ENCODE measurements around the gene CGAS. TPM values are rescaled to one million over a fixed set of nuclear protein-coding genes. Genes with fewer than 3 reads are reported as not detected.

CGAS gene
- total RNA-seq, 1 experiment from 2014 or later, result 38.4 TPM

GRCh38 chr6:73388800-73389512 is 63.1 kb downstream of the CGAS start:
- BruUV-seq (replicated peaks), result no TSS peak
- ChIA-PET POLR2A (interaction anchor here (0.5 to 0.8 kb wide), 2 partner anchors 61 to 66 kb away, joined by 7 to 11 read pairs; no protein-coding TSS in a partner anchor), CTCF (interaction anchor here (0.5 to 1.7 kb wide), 9 partner anchors 10 to 1980 kb away, joined by 3 to 8 read pairs (median 4); no protein-coding TSS in a partner anchor)
- DNase-seq (ENCODE audit: low read depth, low spot score), result peak; percentile 67
- in situ Hi-C loops (cut with HindIII; ENCODE audit: low pct_unique_long_range_greater_than_20kb, low sequenced_read_pairs) (no loop called here), intact Hi-C loops (cut with micrococcal nuclease; ENCODE audit: unreplicated experiment) (loop anchor here (2.0 kb wide), 1 partner anchor 102 kb away; no protein-coding TSS in a partner anchor)
- Histone ChIP-seq H3K27ac (ENCODE audit: low read length) (peak overlapping the region; percentile 87), H3K4me3 (ENCODE audit: low read depth in 2 of 2, low read length in 2 of 2) (peak overlapping the region; percentile 52 to 88), H3K4me1 (ENCODE audit: control insufficient read depth, insufficient read depth, low read length) (peaks cover 8% of the 10 kb centered on the region; the same call in 1 of the 2 replicates), H3K36me3 (ENCODE audit: control insufficient read depth, insufficient read depth, low read length) (no peaks in the 10 kb centered on the region), H3K27me3 (ENCODE audit: control insufficient read depth, insufficient read depth, low read length) (no peaks in the 10 kb centered on the region), H3K9me3 (ENCODE audit: control insufficient read depth, insufficient read depth, low read depth, low read length) (no peaks in the 10 kb centered on the region)
- ATAC-seq, result peak; percentile 93
- TF ChIP-seq REST (IDR thresholded peaks at IDR 0.05; ENCODE audit: insufficient read depth in 1 of 2, low read depth in 2 of 2, low read length in 1 of 2) (no peak; a peak in 1 of 4 replicates), POLR2AphosphoS5 (IDR thresholded peaks at IDR 0.05; ENCODE audit: low read depth, low read length) (peak; percentile 59; the same call in 1 of the 2 replicates), TCF7L2 (IDR thresholded peaks at IDR 0.05; ENCODE audit: low read depth, low read length) (0 out of 2 replicates have a peak, but pooled peaks have one; percentile 33), CTCF (IDR thresholded peaks at IDR 0.05) (peak; percentile 98)

- peaks cover 4% of the 10 kb centered on the region; the same call in 1 of the 2 replicates for H3K4me1 ChIP-seq (ENCODE audit: control insufficient read depth, insufficient read depth, low read length)
- H3K36me3 ChIP-seq (ENCODE audit: control insufficient read depth, insufficient read depth, low read length), result no peaks in the 10 kb centered on the region
- H3K4me3 ChIP-seq (ENCODE audit: low read depth in 2 of 2, low read length in 2 of 2), result peak overlapping the region; percentile 52 to 88
- no peaks in the 10 kb centered on the region for H3K9me3 ChIP-seq (ENCODE audit: control insufficient read depth, insufficient read depth, low read depth, low read length)
- ChIA-PET CTCF (interaction anchor here (0.6 to 1.7 kb wide), 6 partner anchors 9 to 772 kb away, joined by 3 to 8 read pairs (median 4); no protein-coding TSS in a partner anchor), POLR2A (interaction anchor here (0.5 to 0.8 kb wide), 2 partner anchors 60 to 65 kb away, joined by 7 to 11 read pairs; no protein-coding TSS in a partner anchor)
- H3K27me3 ChIP-seq (ENCODE audit: control insufficient read depth, insufficient read depth, low read length), result no peaks in the 10 kb centered on the region
- in situ Hi-C loops (cut with HindIII; ENCODE audit: low pct_unique_long_range_greater_than_20kb, low sequenced_read_pairs), result no loop called here
- intact Hi-C loops (cut with micrococcal nuclease; ENCODE audit: unreplicated experiment), result loop anchor here (2.0 kb wide), 1 partner anchor 102 kb away; no protein-coding TSS in a partner anchor
- no peak for DNase-seq (ENCODE audit: low read depth, low spot score)
- TF ChIP-seq POLR2AphosphoS5 (IDR thresholded peaks at IDR 0.05; ENCODE audit: low read depth, low read length), result no peak
- no peak for TF ChIP-seq TCF7L2 (IDR thresholded peaks at IDR 0.05; ENCODE audit: low read depth, low read length)
- TF ChIP-seq SIN3A (IDR thresholded peaks at IDR 0.05; ENCODE audit: borderline replicate concordance, insufficient read depth, low read depth, low read length), result no peak
- TF ChIP-seq CTCF (IDR thresholded peaks at IDR 0.05), result no peak
- no peak for TF ChIP-seq REST (IDR thresholded peaks at IDR 0.05; ENCODE audit: insufficient read depth in 1 of 2, low read depth in 2 of 2, low read length in 1 of 2)
- peak; percentile 55 for ATAC-seq
- H3K27ac ChIP-seq (ENCODE audit: low read length), result peak overlapping the region; percentile 87
- BruUV-seq (replicated peaks), result no TSS peak
Measured at GRCh38 chr6:73388433-73388799, 63.7 kb downstream of the CGAS start.
